Osteocyte (in vitro differentiated cells): ENCODE results near the gene MAPRE2. TPM values are rescaled to one million over a fixed set of nuclear protein-coding genes. Genes with fewer than 3 reads are reported as not detected.

Experiments
- DNase-seq: peaks from one replicate; pipeline ENCODE4 v3.0.0; 2021; ENCODE audit warnings: mixed read lengths; ENCODE audit not compliant: unreplicated experiment; ENCODE audit errors: extremely low spot score
- H3K27ac Mint-ChIP-seq: one replicate; pipeline ENCODE4 v1.8.0; 2021; ENCODE audit warnings: mild to moderate bottlenecking, mixed read lengths; ENCODE audit not compliant: unreplicated experiment
- H3K27me3 Mint-ChIP-seq: one replicate; pipeline ENCODE4 v1.8.0; 2021; ENCODE audit warnings: mixed read lengths; ENCODE audit not compliant: unreplicated experiment
- H3K36me3 Mint-ChIP-seq: one replicate; pipeline ENCODE4 v1.8.0; 2021; ENCODE audit warnings: mixed read lengths; ENCODE audit not compliant: unreplicated experiment
- H3K4me1 Mint-ChIP-seq: one replicate; pipeline ENCODE4 v1.8.0; 2021; ENCODE audit warnings: mixed read lengths; ENCODE audit not compliant: unreplicated experiment
- H3K4me3 Mint-ChIP-seq: one replicate; pipeline ENCODE4 v1.8.0; 2021; ENCODE audit warnings: mild to moderate bottlenecking, moderate library complexity, mixed read lengths; ENCODE audit not compliant: unreplicated experiment
- H3K9me3 Mint-ChIP-seq: one replicate; pipeline ENCODE4 v1.8.0; 2021; ENCODE audit warnings: mixed read lengths; ENCODE audit not compliant: unreplicated experiment
- CTCF ChIP-seq: fragments of 200-600 bp; sonication (generic); IDR thresholded peaks from 2 replicates; pipeline ENCODE4 v1.5.0; 2021; ENCODE audit warnings: antibody characterized with exemption, mild to moderate bottlenecking, moderate library complexity
- total RNA-seq: library from RNA; stranded (reverse); gene quantifications from 2 replicates; pipeline ENCODE4 v1.2.1, GENCODE V29; 2021

Gene MAPRE2
- total RNA-seq, 1 donor from 2014 or later: 50.0 TPM

- Mint-ChIP-seq H3K9me3 (no peaks in the 10 kb centered on the region), H3K4me3 (no peak overlapping the region), H3K36me3 (peaks cover 3% of the 10 kb centered on the region), H3K4me1 (no peaks in the 10 kb centered on the region), H3K27ac (no peak overlapping the region), H3K27me3 (no peaks in the 10 kb centered on the region)
- no peak for DNase-seq
- no peak for TF ChIP-seq CTCF
Measured at GRCh38 chr18:35155398-35156117, 114.3 kb downstream of the MAPRE2 start.

GRCh38 chr18:35157181-35157580 is 116.0 kb downstream of the MAPRE2 start:
- no peak for DNase-seq
- Mint-ChIP-seq H3K4me3 (no peak overlapping the region), H3K27ac (no peak overlapping the region), H3K4me1 (no peaks in the 10 kb centered on the region), H3K9me3 (no peaks in the 10 kb centered on the region), H3K36me3 (no peaks in the 10 kb centered on the region), H3K27me3 (no peaks in the 10 kb centered on the region)
- TF ChIP-seq CTCF: no peak

- H3K4me1 Mint-ChIP-seq: peaks cover 8% of the 10 kb centered on the region
- H3K36me3 Mint-ChIP-seq: no peaks in the 10 kb centered on the region
- H3K27me3 Mint-ChIP-seq: no peaks in the 10 kb centered on the region
- no peak for DNase-seq
- no peak for TF ChIP-seq CTCF
- H3K9me3 Mint-ChIP-seq: no peaks in the 10 kb centered on the region
- H3K27ac Mint-ChIP-seq: no peak overlapping the region
- no peak overlapping the region for H3K4me3 Mint-ChIP-seq
Measured at GRCh38 chr18:35158728-35159450, 117.7 kb downstream of the MAPRE2 start.

GRCh38 chr18:35159782-35160181 is 118.6 kb downstream of the MAPRE2 start:
- H3K4me3 Mint-ChIP-seq: no peak overlapping the region
- peaks cover 8% of the 10 kb centered on the region for H3K4me1 Mint-ChIP-seq
- H3K9me3 Mint-ChIP-seq: no peaks in the 10 kb centered on the region
- no peaks in the 10 kb centered on the region for H3K36me3 Mint-ChIP-seq
- no peak overlapping the region for H3K27ac Mint-ChIP-seq
- DNase-seq: no peak
- TF ChIP-seq CTCF: no peak
- no peaks in the 10 kb centered on the region for H3K27me3 Mint-ChIP-seq

GRCh38 chr18:35161485-35161884 is 120.3 kb downstream of the MAPRE2 start:
- TF ChIP-seq CTCF: no peak
- no peak for DNase-seq
- Mint-ChIP-seq H3K27me3 (no peaks in the 10 kb centered on the region), H3K4me3 (no peak overlapping the region), H3K9me3 (no peaks in the 10 kb centered on the region), H3K4me1 (peaks cover 8% of the 10 kb centered on the region), H3K27ac (no peak overlapping the region), H3K36me3 (no peaks in the 10 kb centered on the region)
